Trophoblast cell (in vitro differentiated cells and primary cell): ENCODE results near the gene TBC1D2.

Experiments
- DNase-seq, 2 donors: peaks; one replicate each; pipeline ENCODE4 v3.0.0-alpha.2; 2016
- H2AFZ ChIP-seq: 2 replicates; pipeline ENCODE4 v1.6.1; 2013; ENCODE audit warnings: low read length, moderate library complexity, mild to moderate bottlenecking; ENCODE audit not compliant: insufficient read depth, poor library complexity
- H2AK5ac ChIP-seq: 2 replicates; pipeline ENCODE4 v1.6.1; 2013; ENCODE audit warnings: mild to moderate bottlenecking, low read length
- H2BK120ac ChIP-seq: 2 replicates; pipeline ENCODE4 v1.6.1; 2013; ENCODE audit warnings: low read length, mild to moderate bottlenecking, moderate library complexity; ENCODE audit not compliant: insufficient read depth, poor library complexity
- H2BK12ac ChIP-seq: 2 replicates; pipeline ENCODE4 v1.6.1; 2013; ENCODE audit warnings: mild to moderate bottlenecking, low read length, moderate library complexity
- H2BK5ac ChIP-seq: 2 replicates; pipeline ENCODE4 v1.6.1; 2013; ENCODE audit warnings: low read length, low read depth, moderate library complexity, mild to moderate bottlenecking; ENCODE audit not compliant: poor library complexity
- H3K14ac ChIP-seq: 2 replicates; pipeline ENCODE4 v1.6.1; 2013; ENCODE audit warnings: mild to moderate bottlenecking, low read length
- H3K18ac ChIP-seq: 2 replicates; pipeline ENCODE4 v1.6.1; 2013; ENCODE audit warnings: mild to moderate bottlenecking, low read length
- H3K23ac ChIP-seq: 2 replicates; pipeline ENCODE4 v1.6.1; 2013; ENCODE audit warnings: low read length
- H3K27ac ChIP-seq: 2 replicates; pipeline ENCODE4 v1.5.1; 2013; ENCODE audit warnings: low read depth, mild to moderate bottlenecking, inconsistent platforms, low read length, moderate library complexity
- H3K27me3 ChIP-seq: 2 replicates; pipeline ENCODE4 v1.6.1; 2013; ENCODE audit warnings: inconsistent platforms, mild to moderate bottlenecking, low read length, moderate library complexity; ENCODE audit not compliant: insufficient read depth
- H3K36me3 ChIP-seq, 2 experiments: 1 replicate in 1 of 2; 2 replicates in 1 of 2; pipeline ENCODE4 v1.6.1; 2013; ENCODE audit warnings: low read length in 2 of 2, mild to moderate bottlenecking in 2 of 2, moderate library complexity in 1 of 2; ENCODE audit not compliant: insufficient read depth in 2 of 2, control insufficient read depth in 1 of 2
- H3K4ac ChIP-seq: 2 replicates; pipeline ENCODE4 v1.6.1; 2013; ENCODE audit warnings: low read depth, mild to moderate bottlenecking, low read length, moderate library complexity
- H3K4me1 ChIP-seq, 2 experiments: 1 replicate in 1 of 2; 2 replicates in 1 of 2; pipeline ENCODE4 v1.6.1; 2013; ENCODE audit warnings: low read length in 2 of 2, mild to moderate bottlenecking in 2 of 2, moderate library complexity in 1 of 2; ENCODE audit not compliant: insufficient read depth in 2 of 2, control insufficient read depth in 1 of 2
- H3K4me2 ChIP-seq: 2 replicates; pipeline ENCODE4 v1.6.1; 2013; ENCODE audit warnings: inconsistent platforms, mild to moderate bottlenecking, low read length, moderate library complexity
- H3K4me3 ChIP-seq: 2 replicates; pipeline ENCODE4 v1.5.1; 2013; ENCODE audit warnings: mild to moderate bottlenecking, low read depth, low read length, inconsistent platforms
- H3K79me1 ChIP-seq: one replicate; pipeline ENCODE4 v1.6.1; 2013; ENCODE audit warnings: low read length
- H3K79me2 ChIP-seq: 2 replicates; pipeline ENCODE4 v1.6.1; 2013; ENCODE audit warnings: low read length, mild to moderate bottlenecking; ENCODE audit not compliant: control insufficient read depth, insufficient read depth, poor library complexity
- H3K9ac ChIP-seq: 2 replicates; pipeline ENCODE4 v1.6.1; 2013; ENCODE audit warnings: mild to moderate bottlenecking, low read length
- H3K9me3 ChIP-seq: 2 replicates; pipeline ENCODE4 v1.6.1; 2013; ENCODE audit warnings: low read depth, mild to moderate bottlenecking, control low read depth, inconsistent platforms, low read length; ENCODE audit not compliant: insufficient read depth
- H4K12ac ChIP-seq: 2 replicates; pipeline ENCODE4 v1.6.1; 2013; ENCODE audit warnings: low read depth, mild to moderate bottlenecking, low read length, moderate library complexity
- H4K8ac ChIP-seq: 2 replicates; pipeline ENCODE4 v1.6.1; 2013; ENCODE audit warnings: low read depth, mild to moderate bottlenecking, low read length, moderate library complexity
- H4K91ac ChIP-seq: one replicate; pipeline ENCODE4 v1.6.1; 2013; ENCODE audit warnings: low read depth, mild to moderate bottlenecking, low read length, moderate library complexity
- WGBS: extraction: QIAGEN DNeasy Blood & Tissue Kit; methylation state at CpG from one replicate; pipeline ENCODE4 v1.1.7; 2013; ENCODE audit warnings: missing lambda C conversion rate; ENCODE audit not compliant: insufficient read length, insufficient coverage; ENCODE audit errors: extremely low coverage; 5-methylcytosine and 5-hydroxymethylcytosine counted together

TBC1D2 gene

DNA sequence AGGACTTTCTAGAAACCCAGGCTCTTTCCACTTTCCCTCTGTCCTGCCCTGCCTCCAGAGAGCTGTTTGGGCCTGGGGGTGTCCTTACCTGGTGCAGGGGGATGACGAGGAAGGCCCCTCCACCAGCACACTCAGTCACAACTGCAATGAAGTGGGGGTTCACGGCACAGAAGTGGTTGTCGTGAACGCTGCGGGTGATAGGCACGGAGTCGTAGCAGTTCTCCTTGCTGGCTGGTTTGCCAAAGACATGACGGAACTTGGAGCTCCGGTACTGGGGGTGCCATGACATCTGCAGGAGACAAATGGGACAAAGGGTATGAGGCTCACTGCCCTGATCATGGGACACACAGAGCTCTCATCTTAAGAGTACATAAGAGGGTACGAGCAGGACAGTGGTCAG, 98.1 kb downstream of the TBC1D2 start:
- Histone ChIP-seq H4K12ac (no peak overlapping the region), H3K9ac (no peak overlapping the region), H3K4me3 (no peak overlapping the region), H3K4ac (no peak overlapping the region), H3K27ac (no peak overlapping the region), H4K8ac (no peak overlapping the region), H3K27me3 (no peaks in the 10 kb centered on the region), H3K4me2 (no peak overlapping the region), H2BK120ac (no peak overlapping the region), H3K79me2 (peaks cover 2% of the 10 kb centered on the region), H2BK12ac (no peak overlapping the region), H3K23ac (no peak overlapping the region), H2AK5ac (no peak overlapping the region), H3K79me1 (no peaks in the 10 kb centered on the region), H3K4me1 (peaks cover 3 to 5% of the 10 kb centered on the region in 2 experiments), H2BK5ac (no peak overlapping the region), H4K91ac (no peak overlapping the region), H3K36me3 (peaks cover 6 to 19% of the 10 kb centered on the region in 2 experiments), H3K14ac (no peak overlapping the region), H3K9me3 (no peaks in the 10 kb centered on the region), H2AFZ (no peak overlapping the region), H3K18ac (no peak overlapping the region)
- WGBS: no CpG with 5 or more reads among the region's 10 CpGs
- no peak for DNase-seq

DNA sequence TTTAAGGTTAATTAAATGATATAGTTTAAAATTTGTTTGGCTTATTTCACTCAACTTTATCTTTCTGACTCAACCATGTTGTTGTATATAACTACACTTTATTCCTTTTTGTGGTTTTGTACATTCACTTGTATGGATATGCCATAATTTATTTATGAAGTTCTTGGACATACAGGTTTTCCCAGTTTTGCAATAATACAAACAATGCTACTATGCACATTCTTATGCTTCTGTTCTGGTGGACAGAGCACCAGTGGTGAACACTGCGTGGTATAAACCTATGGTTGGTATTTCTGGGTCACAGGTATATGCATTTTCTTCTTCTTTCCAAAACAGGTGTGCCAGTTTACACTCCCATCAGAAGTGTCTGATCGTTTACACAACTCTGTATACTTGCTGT, 100.8 kb downstream of the TBC1D2 start:
- H4K8ac ChIP-seq: no peak overlapping the region
- no peak overlapping the region for H2AFZ ChIP-seq
- no peak overlapping the region for H3K9ac ChIP-seq
- no peak overlapping the region for H4K12ac ChIP-seq
- no peak overlapping the region for H2BK12ac ChIP-seq
- peak in 1 of 2 donors; percentile 75 for DNase-seq
- H2BK120ac ChIP-seq: no peak overlapping the region
- H3K23ac ChIP-seq: no peak overlapping the region
- no peak overlapping the region for H2AK5ac ChIP-seq
- H3K27ac ChIP-seq: no peak overlapping the region
- H4K91ac ChIP-seq: no peak overlapping the region
- peaks cover 2% of the 10 kb centered on the region for H3K79me2 ChIP-seq
- no CpG with 5 or more reads among the region's 2 CpGs for WGBS
- no peak overlapping the region for H3K18ac ChIP-seq
- H3K4me1 ChIP-seq: peaks cover 3 to 10% of the 10 kb centered on the region in 2 experiments
- H3K4me2 ChIP-seq: no peak overlapping the region
- H3K4me3 ChIP-seq: no peak overlapping the region
- H3K4ac ChIP-seq: no peak overlapping the region
- no peaks in the 10 kb centered on the region for H3K79me1 ChIP-seq
- no peaks in the 10 kb centered on the region for H3K27me3 ChIP-seq
- no peak overlapping the region for H3K14ac ChIP-seq
- H2BK5ac ChIP-seq: no peak overlapping the region
- H3K36me3 ChIP-seq: peaks cover 10 to 20% of the 10 kb centered on the region in 2 experiments
- no peaks in the 10 kb centered on the region for H3K9me3 ChIP-seq

GRCh38 chr9:98152526-98152925, 102.9 kb downstream of the TBC1D2 start:
- no peak overlapping the region for H3K27ac ChIP-seq
- H2AK5ac ChIP-seq: no peak overlapping the region
- no peak overlapping the region for H3K4me2 ChIP-seq
- H3K27me3 ChIP-seq: no peaks in the 10 kb centered on the region
- no peak overlapping the region for H3K23ac ChIP-seq
- H3K4me3 ChIP-seq: no peak overlapping the region
- no peak overlapping the region for H4K91ac ChIP-seq
- peaks cover 8 to 19% of the 10 kb centered on the region in 2 experiments for H3K36me3 ChIP-seq
- no peak for DNase-seq
- H2BK120ac ChIP-seq: no peak overlapping the region
- H3K14ac ChIP-seq: no peak overlapping the region
- no peaks in the 10 kb centered on the region for H3K79me1 ChIP-seq
- H2AFZ ChIP-seq: no peak overlapping the region
- H4K8ac ChIP-seq: no peak overlapping the region
- no peak overlapping the region for H3K4ac ChIP-seq
- no peak overlapping the region for H3K18ac ChIP-seq
- H3K9ac ChIP-seq: no peak overlapping the region
- H3K4me1 ChIP-seq: peaks cover 0 to 7% of the 10 kb centered on the region in 2 experiments
- no peak overlapping the region for H2BK5ac ChIP-seq
- H2BK12ac ChIP-seq: no peak overlapping the region
- H3K9me3 ChIP-seq: no peaks in the 10 kb centered on the region
- no peak overlapping the region for H4K12ac ChIP-seq
- no peaks in the 10 kb centered on the region for H3K79me2 ChIP-seq

DNA sequence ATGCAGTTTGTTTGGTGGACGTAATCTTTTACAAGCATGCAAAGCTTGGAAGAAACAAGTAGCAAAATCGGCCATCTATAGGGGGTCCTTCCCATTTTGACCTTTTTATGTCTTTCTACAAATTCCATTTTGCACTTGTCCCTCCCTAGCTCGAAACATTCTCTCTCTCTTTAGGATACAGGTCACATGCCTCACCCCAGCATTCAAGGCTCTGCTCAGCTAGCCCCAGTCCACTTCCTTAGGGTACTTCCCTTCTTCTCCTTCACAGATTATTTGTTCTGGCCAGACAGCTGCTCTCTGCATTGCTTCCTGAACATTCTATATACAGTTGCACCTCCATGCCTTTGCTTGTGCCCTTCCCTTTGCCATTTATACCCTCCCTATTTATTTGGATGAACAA, 104.7 kb downstream of the TBC1D2 start:
- Histone ChIP-seq H2BK12ac (no peak overlapping the region), H3K23ac (no peak overlapping the region), H3K36me3 (peaks cover 5 to 13% of the 10 kb centered on the region in 2 experiments), H4K8ac (no peak overlapping the region), H4K12ac (no peak overlapping the region), H3K27me3 (no peaks in the 10 kb centered on the region), H2BK120ac (no peak overlapping the region), H3K4me1 (peaks cover 5 to 17% of the 10 kb centered on the region in 2 experiments), H3K14ac (no peak overlapping the region), H3K4ac (no peak overlapping the region), H3K18ac (no peak overlapping the region), H3K79me1 (no peaks in the 10 kb centered on the region), H2AK5ac (no peak overlapping the region), H2BK5ac (no peak overlapping the region), H2AFZ (no peak overlapping the region), H3K4me3 (no peak overlapping the region), H4K91ac (no peak overlapping the region), H3K9me3 (no peaks in the 10 kb centered on the region), H3K27ac (no peak overlapping the region), H3K9ac (peak overlapping the region; percentile 12), H3K79me2 (no peaks in the 10 kb centered on the region), H3K4me2 (no peak overlapping the region)
- DNase-seq: no peak
- no CpG with 5 or more reads among the region's 3 CpGs for WGBS
